Type B pancreatic cell (in vitro differentiated cells): ENCODE data around the gene HMG20A. TPM values are rescaled to one million over a fixed set of nuclear protein-coding genes. Genes with fewer than 3 reads are reported as not detected.

Source experiments
- DNase-seq: peaks from one replicate; pipeline ENCODE4 v3.0.0; 2021; ENCODE audit warnings: mixed read lengths; ENCODE audit not compliant: unreplicated experiment; ENCODE audit errors: extremely low spot score
- H3K27ac Mint-ChIP-seq: 2 replicates; pipeline ENCODE4 v1.8.0; 2021; ENCODE audit warnings: mild to moderate bottlenecking, mixed read lengths
- H3K27me3 Mint-ChIP-seq: 2 replicates; pipeline ENCODE4 v1.8.0; 2021; ENCODE audit warnings: mixed read lengths
- H3K36me3 Mint-ChIP-seq: 2 replicates; pipeline ENCODE4 v1.8.0; 2021; ENCODE audit warnings: mixed read lengths
- H3K4me1 Mint-ChIP-seq: one replicate; pipeline ENCODE4 v1.8.0; 2021; ENCODE audit warnings: mixed read lengths; ENCODE audit not compliant: unreplicated experiment
- H3K4me3 Mint-ChIP-seq: 2 replicates; pipeline ENCODE4 v1.8.0; 2021; ENCODE audit warnings: mild to moderate bottlenecking, mixed read lengths
- H3K9me3 Mint-ChIP-seq: 2 replicates; pipeline ENCODE4 v1.8.0; 2021; ENCODE audit warnings: mixed read lengths
- total RNA-seq: library from RNA; stranded (reverse); gene quantifications from 2 replicates; pipeline ENCODE4 v1.2.1, GENCODE V29; 2021; ENCODE audit warnings: low replicate concordance
- TF ChIP-seq, protein P1 (sequence below): fragments of 200-600 bp; sonication (generic); conservative IDR thresholded peaks from 2 replicates; pipeline ENCODE4 v1.5.0; 2021; ENCODE audit warnings: antibody characterized with exemption, mild to moderate bottlenecking

HMG20A gene
- total RNA-seq, 1 donor from 2014 or later, result 48.7 TPM

DNA sequence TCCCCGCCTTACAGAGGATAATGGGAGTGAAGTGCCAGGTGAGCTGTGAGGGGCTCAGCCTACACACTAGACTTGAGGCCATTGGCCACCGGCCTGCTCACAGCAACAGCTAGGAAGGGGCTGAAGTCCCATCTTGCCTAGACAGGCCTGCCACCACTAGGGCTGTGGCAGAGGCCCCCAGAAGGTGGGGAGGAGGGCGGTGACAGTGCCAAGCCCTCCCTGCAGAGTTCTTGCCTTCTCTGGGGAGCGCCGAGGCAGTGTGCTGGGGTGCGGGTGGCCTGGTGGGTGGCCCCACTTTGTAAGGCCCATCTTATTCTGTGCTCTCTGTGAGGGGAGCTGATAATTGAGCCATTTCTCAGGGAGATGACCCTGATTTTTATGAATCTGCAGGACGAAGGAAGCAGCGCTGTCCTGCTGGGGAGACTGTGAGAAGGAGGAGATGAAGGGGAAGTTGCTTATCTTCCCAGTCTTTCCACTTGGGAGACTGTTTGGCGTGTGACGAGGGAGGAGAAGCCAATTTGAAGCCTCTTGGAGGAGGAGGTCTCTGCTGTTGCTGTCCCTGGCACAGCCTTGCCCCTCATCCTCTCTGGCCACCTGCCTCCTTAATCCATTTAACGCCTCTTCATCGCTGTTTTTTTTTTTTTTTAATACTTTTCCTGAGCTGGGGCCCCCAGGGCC lies 107.7 kb downstream of the HMG20A start:
- Mint-ChIP-seq H3K27ac (no peak overlapping the region), H3K27me3 (no peaks in the 10 kb centered on the region), H3K9me3 (no peaks in the 10 kb centered on the region), H3K36me3 (no peaks in the 10 kb centered on the region), H3K4me1 (peaks cover 32% of the 10 kb centered on the region), H3K4me3 (peak overlapping the region; percentile 41)
- DNase-seq, result no peak
- TF ChIP-seq, protein P1, sequence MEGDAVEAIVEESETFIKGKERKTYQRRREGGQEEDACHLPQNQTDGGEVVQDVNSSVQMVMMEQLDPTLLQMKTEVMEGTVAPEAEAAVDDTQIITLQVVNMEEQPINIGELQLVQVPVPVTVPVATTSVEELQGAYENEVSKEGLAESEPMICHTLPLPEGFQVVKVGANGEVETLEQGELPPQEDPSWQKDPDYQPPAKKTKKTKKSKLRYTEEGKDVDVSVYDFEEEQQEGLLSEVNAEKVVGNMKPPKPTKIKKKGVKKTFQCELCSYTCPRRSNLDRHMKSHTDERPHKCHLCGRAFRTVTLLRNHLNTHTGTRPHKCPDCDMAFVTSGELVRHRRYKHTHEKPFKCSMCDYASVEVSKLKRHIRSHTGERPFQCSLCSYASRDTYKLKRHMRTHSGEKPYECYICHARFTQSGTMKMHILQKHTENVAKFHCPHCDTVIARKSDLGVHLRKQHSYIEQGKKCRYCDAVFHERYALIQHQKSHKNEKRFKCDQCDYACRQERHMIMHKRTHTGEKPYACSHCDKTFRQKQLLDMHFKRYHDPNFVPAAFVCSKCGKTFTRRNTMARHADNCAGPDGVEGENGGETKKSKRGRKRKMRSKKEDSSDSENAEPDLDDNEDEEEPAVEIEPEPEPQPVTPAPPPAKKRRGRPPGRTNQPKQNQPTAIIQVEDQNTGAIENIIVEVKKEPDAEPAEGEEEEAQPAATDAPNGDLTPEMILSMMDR, result no peak

- Mint-ChIP-seq H3K4me1 (peaks cover 37% of the 10 kb centered on the region), H3K9me3 (no peaks in the 10 kb centered on the region), H3K27me3 (no peaks in the 10 kb centered on the region), H3K27ac (no peak overlapping the region), H3K36me3 (no peaks in the 10 kb centered on the region), H3K4me3 (peak overlapping the region; percentile 41)
- TF ChIP-seq, protein P1, result no peak
- DNase-seq, result no peak
Measured at GRCh38 chr15:77528968-77529319, 108.3 kb downstream of the HMG20A start.

DNA sequence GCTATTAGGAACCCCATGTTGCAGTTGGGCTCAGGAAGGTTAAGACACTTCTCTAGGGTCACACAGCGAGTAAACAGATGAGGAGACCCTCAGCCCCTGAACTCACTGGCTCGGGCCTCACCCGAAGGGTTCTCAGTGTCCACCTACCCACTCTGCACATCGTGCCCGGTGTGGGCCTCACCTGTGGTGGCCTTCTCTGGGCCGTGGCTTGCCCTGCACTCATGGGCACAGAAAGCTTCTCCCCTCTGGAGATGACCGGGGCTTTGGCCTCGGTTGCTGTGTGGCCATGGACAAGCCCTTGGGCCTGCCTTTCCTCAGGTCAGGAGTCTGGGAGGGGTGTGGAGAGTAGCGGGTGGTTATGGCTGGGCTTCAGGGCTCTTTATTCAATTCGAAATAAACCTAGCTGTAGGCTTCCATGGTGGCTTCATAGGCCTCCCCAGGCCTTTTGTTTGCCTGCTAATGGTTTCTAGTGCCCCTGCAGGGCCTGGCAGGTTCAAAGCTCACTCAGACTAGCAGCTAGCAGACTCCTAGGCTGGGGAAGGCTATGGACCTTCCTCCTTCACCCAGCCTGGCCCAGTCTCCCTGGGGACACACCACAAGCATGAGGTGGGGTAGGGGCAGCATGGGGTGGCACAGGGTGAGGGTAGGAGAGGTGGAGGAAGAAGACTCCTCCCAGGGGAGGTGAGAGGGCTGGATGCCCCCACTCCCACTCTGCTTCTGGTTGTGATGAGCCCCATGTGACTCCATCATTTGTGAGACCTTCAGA lies 108.9 kb downstream of the HMG20A start:
- no peak overlapping the region for H3K4me3 Mint-ChIP-seq
- H3K4me1 Mint-ChIP-seq, result peaks cover 43% of the 10 kb centered on the region
- no peaks in the 10 kb centered on the region for H3K36me3 Mint-ChIP-seq
- TF ChIP-seq, protein P1, result no peak
- H3K9me3 Mint-ChIP-seq, result no peaks in the 10 kb centered on the region
- peak overlapping the region; percentile 8 for H3K27ac Mint-ChIP-seq
- no peak for DNase-seq
- H3K27me3 Mint-ChIP-seq, result no peaks in the 10 kb centered on the region

- peak overlapping the region; percentile 8 for H3K27ac Mint-ChIP-seq
- DNase-seq, result no peak
- peak overlapping the region; percentile 2 for H3K4me3 Mint-ChIP-seq
- no peaks in the 10 kb centered on the region for H3K27me3 Mint-ChIP-seq
- H3K36me3 Mint-ChIP-seq, result no peaks in the 10 kb centered on the region
- H3K4me1 Mint-ChIP-seq, result peaks cover 43% of the 10 kb centered on the region
- H3K9me3 Mint-ChIP-seq, result no peaks in the 10 kb centered on the region
- TF ChIP-seq, protein P1, result no peak
Measured at GRCh38 chr15:77530576-77530975, 109.9 kb downstream of the HMG20A start.

GRCh38 chr15:77531191-77532000 lies 110.7 kb downstream of the HMG20A start:
- H3K4me3 Mint-ChIP-seq, result no peak overlapping the region
- H3K27me3 Mint-ChIP-seq, result no peaks in the 10 kb centered on the region
- H3K36me3 Mint-ChIP-seq, result no peaks in the 10 kb centered on the region
- peaks cover 38% of the 10 kb centered on the region for H3K4me1 Mint-ChIP-seq
- no peak overlapping the region for H3K27ac Mint-ChIP-seq
- TF ChIP-seq, protein P1, result no peak
- DNase-seq, result no peak
- no peaks in the 10 kb centered on the region for H3K9me3 Mint-ChIP-seq
